SK-N-MC (cell line): Measurements from ENCODE around the gene OR2T8.

Source experiments
- EZH2 ChIP-seq: fragments of 200-600 bp; sonication (generic); IDR thresholded peaks from one replicate; pipeline ENCODE4 v1.6.1; 2017; ENCODE audit warnings: antibody characterized with exemption
- FOXP2 ChIP-seq: optimal IDR thresholded peaks from 2 replicates; pipeline ENCODE3; 2011; ENCODE audit warnings: mild to moderate bottlenecking, moderate library complexity; ENCODE audit not compliant: insufficient read depth; ENCODE audit errors: extremely low read length, control extremely low read depth
- POLR2AphosphoS5 ChIP-seq: IDR thresholded peaks from 2 replicates; pipeline ENCODE4 v1.6.1; 2012; ENCODE audit warnings: mild to moderate bottlenecking, low read depth, low read length, borderline replicate concordance

- TF ChIP-seq EZH2 = no peak
- no peak for TF ChIP-seq POLR2AphosphoS5
- TF ChIP-seq FOXP2 = no peak
Measured at GRCh38 chr1:247923941-247924340, 3.9 kb downstream of the OR2T8 start.
